GM12892 (cell line): Measurements from ENCODE around the gene AP3B1.

ENCODE experiments used
- POLR2A ChIP-seq: IDR thresholded peaks from 2 replicates; pipeline ENCODE4 v1.6.1; 2011; ENCODE audit warnings: low read depth, low read length, control low read depth
- POLR2AphosphoS5 ChIP-seq: IDR thresholded peaks from 2 replicates; pipeline ENCODE4 v1.6.1; 2011; ENCODE audit warnings: low read depth, low read length, control low read depth

DNA sequence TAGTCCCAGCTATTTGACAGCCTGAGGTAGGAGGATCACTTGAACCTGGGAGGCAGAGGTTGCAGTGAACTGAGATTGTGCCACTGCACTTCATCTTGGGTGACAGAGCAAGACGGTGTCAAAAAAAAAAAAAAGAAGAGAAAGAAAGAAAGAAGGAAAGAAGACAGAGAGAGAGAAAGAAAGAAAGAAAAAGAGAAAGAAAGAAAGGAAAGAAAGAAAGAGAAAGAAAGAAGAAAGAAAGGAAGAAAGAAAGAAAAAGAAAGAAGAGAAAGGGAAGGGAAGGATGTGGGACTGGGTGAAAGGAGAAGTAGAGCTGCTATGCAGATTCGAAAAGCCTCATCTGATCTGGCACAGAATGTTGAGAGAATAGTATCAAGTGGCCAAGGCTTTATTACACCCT lies 42.2 kb upstream of the AP3B1 start:
- TF ChIP-seq POLR2AphosphoS5: no peak
- no peak for TF ChIP-seq POLR2A
